Stimulated activated CD4-positive, alpha-beta T cell treated with anti-CD3 and anti-CD28 coated beads, Interleukin-12 subunit alpha, Interleukin-12 subunit beta, amount 100 ng/mL, for 24 hours (primary cell): ENCODE measurements around the gene SLC9A9.

ENCODE experiments used
- DNase-seq, 2 experiments: peaks; one replicate each; pipeline ENCODE4 v3.0.0-alpha.2; 2020; ENCODE audit warnings: low read depth in 2 of 2

The SLC9A9 gene

GRCh38 chr3:143217283-143217682, 631.0 kb downstream of the SLC9A9 start:
- no peak for DNase-seq

DNA sequence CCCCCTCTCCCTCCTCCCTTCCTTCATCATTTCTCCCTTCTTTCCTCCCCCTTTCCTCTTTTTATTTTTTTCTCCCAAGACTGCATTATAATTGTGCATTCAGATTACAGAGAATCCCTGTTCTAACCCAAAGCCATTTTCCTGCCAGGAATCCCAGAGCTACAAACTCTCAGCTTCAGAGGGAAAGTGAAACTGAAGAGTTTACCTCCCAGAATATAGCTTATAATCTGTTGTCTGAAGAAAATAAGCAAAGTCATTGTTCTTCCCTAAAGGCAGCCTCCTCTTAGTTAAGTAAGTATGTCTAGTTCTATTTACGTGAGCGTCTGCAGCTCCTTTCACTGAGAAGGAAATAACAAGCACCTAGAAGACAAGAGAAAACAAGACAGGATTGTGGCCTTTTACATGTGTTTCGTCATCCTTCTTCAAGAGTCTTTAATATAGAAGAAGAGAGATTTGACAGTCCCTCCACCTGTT, 631.5 kb downstream of the SLC9A9 start:
- no peak for DNase-seq
